Skin of body (tissue), 2 donors: ENCODE measurements around the gene SLC22A31. TPM values are rescaled to one million over a fixed set of nuclear protein-coding genes. Genes with fewer than 3 reads are reported as not detected.
A peak's percentile ranks its signal among the peaks of the same experiment; 100 is the strongest.

ENCODE experiments used
- DNase-seq: peaks from one replicate; lab custom pipeline; 2025; lab: John Stamatoyannopoulos, UW
- total RNA-seq: library from RNA; depleted of rRNA; stranded (reverse); fragments of >200 nt; gene quantifications from one replicate; pipeline ENCODE4 v1.2.3, GENCODE V29; 2014

SLC22A31 gene
- total RNA-seq, 1 donor from 2014 or later: 2.6 TPM

DNA sequence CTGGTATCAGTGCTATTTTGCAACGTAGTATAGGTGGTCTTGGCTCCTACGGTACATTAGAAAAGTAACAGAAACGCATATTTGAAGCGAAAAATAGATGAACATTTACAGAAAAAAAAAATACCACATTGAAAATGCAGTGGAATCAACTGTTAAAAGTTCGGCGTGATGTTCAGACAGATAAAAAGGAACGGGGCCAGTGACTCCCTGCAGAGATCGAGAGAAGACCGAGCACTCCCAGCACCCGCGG is 16.7 kb upstream of the SLC22A31 start:
- no peak for DNase-seq

- peak; percentile 86 for DNase-seq
Measured at GRCh38 chr16:89216315-89217137, 16.2 kb upstream of the SLC22A31 start.

DNA sequence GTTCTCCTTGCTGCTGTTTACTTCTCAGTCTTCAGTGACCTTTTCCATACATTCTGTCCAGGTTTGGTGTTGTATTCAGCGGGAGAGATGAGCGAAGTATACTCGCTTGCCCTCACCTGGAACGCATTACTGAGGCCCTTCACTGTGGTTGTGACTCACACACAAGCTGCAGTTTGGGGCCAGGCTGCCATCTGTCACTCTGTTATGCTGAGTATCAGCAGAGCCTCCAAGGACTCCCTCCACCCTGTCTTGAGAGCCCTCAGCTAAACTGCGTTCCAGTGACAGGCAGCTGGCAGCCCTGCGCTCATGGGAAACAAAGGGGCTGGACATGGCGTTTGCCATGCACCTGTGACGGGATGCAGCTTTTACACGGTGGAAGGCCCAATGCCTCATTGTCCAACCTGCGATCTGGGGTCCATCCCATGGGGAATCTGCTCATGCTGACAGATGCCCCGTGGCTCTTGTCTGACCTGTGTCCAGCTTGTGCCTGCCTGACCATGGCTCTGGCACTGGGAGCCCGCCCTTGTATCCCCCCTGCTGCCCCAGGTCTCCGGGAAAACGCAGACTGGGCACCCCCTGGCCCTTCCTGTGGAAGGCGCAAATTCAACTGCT is 10.7 kb upstream of the SLC22A31 start:
- peak; percentile 26 for DNase-seq

GRCh38 chr16:89210165-89210903 is 10.0 kb upstream of the SLC22A31 start:
- DNase-seq: no peak

GRCh38 chr16:89209522-89210044 is 9.2 kb upstream of the SLC22A31 start:
- DNase-seq: no peak

- DNase-seq: no peak
Measured at GRCh38 chr16:89207993-89208392, 7.7 kb upstream of the SLC22A31 start.

DNA sequence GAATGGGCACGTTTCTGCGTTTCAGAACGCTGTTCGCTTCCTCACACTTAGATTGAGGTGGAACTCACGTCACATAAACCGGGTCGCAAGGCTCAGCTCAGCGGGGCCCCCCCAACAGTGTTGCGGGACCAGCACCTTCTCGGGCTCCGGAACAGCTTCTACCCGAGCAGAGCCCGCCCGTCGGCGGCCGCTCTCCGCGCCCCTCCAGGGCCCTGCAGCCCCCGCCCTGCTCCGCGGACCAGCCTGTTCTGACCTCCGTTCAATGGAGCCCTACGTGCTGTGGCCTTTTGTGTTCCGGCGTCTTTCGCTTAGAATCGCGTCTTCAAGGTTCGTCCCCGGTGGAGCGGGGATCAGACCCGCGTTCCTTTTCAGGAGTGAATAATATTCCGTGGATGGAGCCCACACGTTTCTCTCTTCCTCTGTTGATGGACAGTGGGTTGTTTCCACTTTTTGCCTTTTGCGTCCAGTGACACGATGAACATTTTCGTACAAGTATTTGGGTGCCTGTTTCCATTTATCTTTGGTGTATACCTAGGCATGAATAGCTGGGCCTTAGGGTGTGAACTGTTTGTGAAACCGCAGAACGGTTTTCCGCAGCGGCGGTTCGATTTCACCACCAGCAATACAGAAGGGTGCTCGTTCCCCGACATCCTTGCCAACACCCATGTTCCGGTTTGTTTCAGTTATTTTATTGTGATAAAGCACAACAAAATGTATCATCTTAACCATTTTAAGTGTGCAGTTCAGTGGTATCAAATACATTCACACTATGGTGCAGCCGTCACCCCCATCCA is 2.3 kb upstream of the SLC22A31 start:
- DNase-seq: no peak

DNA sequence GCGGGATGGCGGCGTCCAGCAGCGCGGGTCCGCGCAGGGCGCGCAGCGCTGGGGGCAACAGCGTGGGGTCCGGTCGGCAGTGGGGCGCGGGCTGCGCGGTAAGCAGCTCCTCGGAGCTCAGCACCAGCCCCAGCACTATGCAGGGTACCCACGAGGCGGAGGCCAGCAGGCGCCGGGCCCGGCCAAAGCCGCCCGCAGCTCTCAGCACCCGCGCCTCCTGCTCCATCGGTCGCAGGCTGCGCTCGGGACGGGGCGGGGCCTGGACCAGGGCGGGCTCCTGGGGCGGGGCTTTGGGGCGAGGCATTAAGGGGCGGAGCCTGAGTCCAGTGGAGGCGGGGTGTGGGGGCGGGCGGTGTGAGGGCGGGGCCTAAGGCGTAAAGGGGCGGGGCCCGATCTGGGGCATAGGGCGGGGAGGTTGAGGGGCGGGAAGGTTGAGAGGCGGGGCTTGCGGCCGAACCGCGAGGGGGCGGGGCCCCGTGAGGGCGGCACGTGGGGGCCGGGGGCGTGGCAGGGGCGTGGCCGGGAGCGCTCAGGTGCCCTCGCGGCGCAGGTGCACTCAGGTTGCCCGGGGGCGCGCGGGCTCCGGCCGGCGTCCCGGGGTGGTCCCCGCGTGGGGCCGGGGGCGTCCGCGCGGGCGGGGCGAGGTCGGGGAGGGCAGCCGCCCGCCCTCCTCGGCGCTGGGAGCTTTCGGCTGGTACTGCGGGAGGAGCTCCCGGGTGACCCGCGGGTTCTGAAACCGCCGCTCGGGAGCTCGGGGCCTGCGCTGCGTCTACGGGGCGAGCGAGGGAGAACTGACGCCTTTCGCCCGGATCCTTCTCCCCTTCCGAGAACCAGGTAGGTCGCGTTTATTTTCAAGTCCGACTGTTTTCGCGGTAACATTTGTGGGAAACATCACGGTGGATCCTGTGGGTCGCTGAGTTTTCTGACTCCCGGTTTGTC is 1.4 kb upstream of the SLC22A31 start:
- DNase-seq: no peak

- DNase-seq: no peak
Measured at GRCh38 chr16:89200850-89201411, 594 bp upstream of the SLC22A31 start.

DNA sequence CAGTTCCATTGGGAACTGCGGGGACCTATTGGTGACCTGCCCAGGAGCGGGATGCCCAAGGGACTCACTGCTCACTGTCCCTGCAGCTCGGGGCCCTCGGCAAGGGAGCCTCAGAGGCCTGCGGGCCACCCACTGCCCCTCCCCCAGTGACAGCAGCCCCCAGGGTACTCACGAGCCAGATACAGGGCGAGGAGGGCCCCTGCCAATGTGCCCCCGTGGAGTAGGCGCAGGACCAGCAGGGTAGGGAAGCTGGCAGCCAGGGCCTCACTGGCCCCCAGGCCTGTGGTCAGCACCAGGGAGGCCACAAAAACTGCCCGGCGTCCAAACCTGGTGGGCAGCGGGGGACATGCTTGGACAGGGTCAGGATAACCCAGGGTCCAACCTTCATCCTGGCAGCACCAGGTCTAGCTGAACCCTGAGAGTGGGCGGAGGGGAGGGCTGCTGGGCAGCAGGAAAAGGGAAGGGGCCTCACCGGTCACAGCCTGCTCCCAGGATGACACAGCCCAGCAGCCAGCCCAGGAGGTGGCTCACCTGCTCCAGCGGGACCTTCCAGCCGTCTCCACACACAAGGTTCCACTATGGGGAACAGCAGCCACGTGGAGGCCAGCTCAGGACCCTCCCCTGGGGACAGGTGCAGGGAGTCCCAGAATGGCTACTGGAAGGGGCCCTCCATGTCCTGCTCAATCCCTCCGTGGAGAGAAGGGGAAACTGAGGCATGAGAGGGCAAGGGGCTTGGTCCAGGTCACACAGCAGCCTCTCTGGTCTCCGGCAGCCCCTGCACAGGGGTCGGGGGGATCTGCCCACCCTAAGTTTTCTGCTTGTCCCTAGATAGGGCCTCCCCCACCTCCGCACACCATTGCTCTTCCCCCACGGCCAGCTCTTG is 855 bp downstream of the SLC22A31 start:
- DNase-seq: no peak

DNA sequence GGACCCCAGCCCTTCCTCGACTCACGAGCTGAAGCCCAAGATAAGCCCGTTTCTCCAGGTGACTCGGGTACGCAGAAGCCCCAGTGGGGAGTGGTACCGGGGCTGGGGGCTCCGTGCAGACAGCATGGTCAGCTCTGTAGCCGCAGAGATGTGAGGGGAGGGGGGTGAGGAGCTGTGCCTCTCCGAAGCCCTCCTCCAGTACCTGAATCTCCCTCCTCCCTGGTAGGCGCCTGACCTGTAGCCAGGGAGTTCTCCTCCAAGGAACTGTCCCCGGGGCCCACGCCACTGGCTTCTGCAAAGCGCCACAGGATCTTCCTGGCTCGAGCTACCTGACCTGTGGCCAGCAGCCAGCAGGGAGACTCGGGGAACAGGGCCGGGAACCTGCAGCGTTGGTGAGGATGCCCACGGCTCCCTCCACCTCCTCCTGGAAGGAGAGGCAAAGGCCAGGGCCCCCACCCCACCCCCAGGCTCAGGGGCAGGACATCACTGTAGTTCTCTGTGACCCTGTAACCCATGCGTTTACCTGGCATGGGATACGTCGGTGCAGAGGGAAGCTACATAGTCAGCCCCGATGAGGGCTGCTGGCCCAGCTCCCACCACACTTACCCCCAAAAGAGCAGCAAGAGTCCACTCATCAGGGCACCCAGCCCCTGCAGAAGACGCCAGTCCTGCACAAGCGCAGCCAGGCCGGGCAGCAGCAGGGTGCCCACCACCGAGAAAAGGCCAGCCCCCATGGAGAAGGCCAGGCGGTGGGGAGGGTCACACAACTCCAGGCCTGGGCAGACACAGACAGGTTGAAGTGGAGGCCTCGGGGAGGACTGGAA is 1.7 kb downstream of the SLC22A31 start:
- DNase-seq: no peak

DNA sequence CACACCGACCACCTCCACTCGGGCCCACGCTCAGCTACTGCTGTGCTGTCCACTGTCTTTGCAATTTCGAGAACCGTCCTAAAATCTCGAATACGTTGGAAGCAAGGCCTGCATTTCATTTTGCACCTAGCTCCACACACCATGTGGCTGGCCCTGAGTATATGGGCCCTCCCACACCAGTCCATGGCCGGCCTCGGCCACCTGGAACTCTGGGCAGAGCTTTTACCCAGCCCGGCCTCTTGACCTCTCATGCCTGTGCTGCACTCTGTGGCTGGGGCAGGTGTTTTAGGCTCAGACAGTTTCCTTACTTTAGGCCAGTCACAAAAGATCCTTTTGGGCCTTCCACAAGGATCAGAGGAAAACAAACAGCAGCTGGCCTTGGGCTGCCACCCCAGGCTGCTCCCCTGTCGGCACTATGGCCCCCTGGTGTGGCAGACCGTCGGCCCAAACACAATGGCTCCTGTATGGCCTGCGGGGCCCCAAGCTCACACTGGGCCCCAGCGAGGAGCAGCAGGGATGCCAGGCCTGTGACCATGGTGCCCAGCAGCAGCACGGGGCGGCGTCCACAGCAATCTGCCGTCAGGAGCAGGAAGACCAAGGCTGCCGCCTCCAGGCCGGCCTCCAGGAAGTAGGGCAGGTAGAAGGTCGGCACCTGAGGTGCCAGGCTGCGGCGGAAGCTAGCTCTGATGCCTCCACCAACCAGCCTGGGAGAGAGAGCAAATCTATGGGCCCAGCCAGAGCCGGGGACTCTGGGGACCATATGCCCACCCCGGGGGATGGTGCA is 2.5 kb downstream of the SLC22A31 start:
- no peak for DNase-seq

- DNase-seq: no peak
Measured at GRCh38 chr16:89197033-89197632, 3.2 kb downstream of the SLC22A31 start.

DNA sequence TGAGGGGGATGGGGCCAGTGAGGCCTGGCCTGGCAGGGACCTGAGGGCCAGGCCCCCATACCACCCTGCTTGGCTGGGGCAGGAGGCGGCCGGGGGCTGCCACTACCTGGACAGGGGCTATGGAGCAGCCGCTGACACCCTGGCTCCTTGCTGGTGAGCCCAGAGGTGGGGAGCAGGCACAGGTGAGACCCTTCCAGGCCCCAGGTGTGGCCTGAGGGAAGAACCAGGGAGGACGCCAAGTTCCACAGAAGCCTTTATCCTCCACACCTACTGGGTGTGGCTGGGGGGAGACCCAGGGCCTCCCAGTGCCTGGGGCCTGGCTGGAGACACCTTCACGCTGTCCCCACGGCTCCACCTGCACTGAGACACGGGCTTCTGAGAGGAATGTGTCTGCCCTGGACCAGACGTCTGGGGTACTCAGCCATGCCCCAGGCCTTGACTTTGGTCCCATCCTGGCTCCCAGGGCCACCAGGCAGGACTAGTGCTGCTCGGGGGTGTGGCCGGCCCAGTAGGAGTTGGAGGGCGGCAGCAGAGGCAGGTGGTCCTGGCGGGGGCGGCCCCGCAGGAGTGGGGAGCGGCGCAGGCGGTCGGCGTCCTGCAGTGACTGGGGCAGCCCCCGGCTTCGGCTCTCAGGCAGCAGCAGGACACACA is 4.7 kb downstream of the SLC22A31 start:
- DNase-seq: no peak

- no peak for DNase-seq
Measured at GRCh38 chr16:89194340-89195311, 5.7 kb downstream of the SLC22A31 start.
